GM19351 (cell line): ENCODE measurements around the gene RIBC2.

Experiments used
- ATAC-seq: cut with Tn5 transposase; IDR thresholded peaks from one replicate; pipeline ENCODE4 v1.9.1; 2021; ENCODE audit warnings: mild to moderate bottlenecking, moderate library complexity; ENCODE audit not compliant: unreplicated experiment

Gene RIBC2

DNA sequence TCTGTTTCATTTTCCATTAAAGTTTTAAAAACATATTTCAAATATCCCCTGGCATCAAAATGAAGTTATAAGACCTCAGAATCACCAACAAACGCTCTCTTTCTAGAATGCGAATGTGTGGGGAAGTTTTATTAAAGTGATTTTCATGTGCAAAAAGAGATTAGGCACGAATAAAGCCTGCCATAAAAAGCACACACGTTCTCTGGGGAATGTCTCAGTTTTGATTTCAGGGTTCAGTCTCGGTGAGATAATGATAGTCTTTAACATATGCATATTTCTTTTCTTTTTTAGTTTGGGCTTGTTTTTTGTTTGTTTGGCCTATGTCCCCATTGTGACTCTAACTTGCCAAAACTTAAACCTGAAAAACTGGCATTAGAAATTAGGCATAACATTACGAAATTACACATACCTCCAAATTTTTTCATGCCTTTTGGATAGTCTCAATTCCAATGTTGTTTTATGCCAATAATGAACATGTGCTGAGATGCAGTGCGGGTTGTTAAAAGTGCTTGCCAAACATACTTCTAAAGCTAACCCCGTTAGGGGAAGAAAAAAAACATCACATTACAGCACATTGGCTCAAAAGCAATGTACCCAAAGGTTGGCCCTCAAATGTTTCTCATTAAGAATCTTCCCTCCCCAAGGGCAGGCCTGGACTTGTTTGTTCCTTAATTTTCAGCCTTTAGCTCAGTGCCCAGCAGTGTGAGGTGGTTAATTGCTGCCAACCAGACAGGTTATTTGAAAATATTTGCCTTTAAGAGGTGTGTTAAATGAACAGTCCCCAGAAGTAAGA lies 56.0 kb downstream of the RIBC2 start:
- no peak for ATAC-seq

GRCh38 chr22:45470871-45471270 lies 57.4 kb downstream of the RIBC2 start:
- no peak for ATAC-seq

- no peak for ATAC-seq
Measured at GRCh38 chr22:45472426-45472825, 58.9 kb downstream of the RIBC2 start.

GRCh38 chr22:45473626-45474237 lies 60.2 kb downstream of the RIBC2 start:
- ATAC-seq, result no peak

DNA sequence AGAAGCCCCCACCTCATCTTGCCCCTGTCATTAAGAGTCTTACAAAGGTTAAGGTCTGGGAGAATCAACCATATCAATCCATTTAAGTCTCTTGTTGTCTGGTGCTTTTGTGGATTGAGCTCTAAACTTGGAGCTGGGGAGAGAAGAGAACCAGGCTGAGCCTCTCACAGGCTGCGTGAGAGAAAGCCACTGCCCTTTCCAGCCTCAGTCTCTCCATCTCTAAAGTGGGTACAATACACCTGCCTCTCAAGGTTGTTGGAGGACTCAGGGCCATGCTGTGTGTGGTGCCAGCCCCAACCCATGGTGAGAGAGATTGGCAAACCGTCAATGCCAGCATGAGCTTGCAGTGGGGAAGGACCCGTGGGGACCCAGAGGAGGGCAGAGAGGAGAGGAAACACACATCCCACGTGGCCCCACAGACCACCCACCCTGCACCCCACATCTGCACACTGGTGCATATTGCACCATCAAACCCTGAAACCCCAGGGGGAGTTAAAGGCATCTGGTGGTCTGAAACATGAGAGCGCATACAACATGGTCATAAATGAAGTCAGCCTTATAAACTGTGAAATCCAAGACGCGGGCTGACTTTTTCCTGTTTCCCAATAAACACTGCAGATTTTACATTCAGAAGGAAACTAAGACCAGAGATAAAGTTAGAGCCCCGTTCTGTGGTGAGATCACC lies 61.7 kb downstream of the RIBC2 start:
- ATAC-seq, result no peak

- ATAC-seq, result no peak
Measured at GRCh38 chr22:45475851-45476514, 62.5 kb downstream of the RIBC2 start.

DNA sequence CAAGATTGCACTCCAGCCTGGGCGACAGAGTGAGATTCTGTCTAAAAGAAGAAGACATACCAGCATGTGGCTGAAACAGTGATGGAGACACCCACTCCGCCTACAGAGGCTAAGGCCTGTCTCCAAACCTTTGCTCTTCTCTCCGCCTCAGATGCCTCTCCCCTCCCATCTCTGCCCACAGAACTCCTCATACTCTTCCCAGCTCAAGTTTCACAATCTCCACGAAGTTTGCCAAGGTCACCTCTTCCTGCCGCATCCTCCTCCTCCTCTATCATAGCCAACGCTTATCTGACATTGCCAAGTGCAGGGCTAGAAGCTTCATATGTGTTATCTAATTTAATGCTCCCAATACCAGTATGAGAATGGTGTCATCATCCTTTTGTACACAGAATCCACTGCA lies 63.3 kb downstream of the RIBC2 start:
- no peak for ATAC-seq

GRCh38 chr22:45477366-45478107 lies 64.0 kb downstream of the RIBC2 start:
- ATAC-seq, result no peak

DNA sequence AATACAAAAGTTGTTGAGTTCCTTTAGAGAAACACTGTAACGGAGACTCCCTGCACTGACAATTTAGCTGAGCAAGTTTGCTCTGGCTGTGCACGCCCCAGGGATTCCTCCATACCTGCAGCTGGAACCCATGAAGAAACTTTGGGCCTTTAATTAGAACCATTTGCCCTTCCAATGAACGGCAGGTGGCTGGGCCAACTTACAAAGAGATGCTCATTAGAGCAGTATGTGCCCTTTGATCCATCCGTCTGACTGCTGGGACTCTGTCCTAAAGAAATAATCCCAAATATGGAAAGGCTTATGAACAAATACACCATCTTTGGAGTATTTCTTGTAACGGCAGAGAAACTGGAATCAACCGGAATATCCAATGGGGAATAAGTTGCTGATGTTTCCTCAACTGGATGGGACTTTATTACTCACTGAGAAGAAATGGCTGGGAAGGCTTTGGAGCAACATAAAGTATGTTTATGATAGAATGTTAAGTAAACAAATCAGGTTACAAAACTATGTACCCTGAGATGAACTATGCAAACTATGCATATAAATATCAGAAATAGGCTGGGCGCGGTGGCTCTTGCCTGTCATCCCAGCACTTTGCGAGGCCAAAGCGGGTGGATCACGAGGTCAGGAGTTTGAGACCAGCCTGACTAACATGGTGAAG lies 64.7 kb downstream of the RIBC2 start:
- no peak for ATAC-seq

DNA sequence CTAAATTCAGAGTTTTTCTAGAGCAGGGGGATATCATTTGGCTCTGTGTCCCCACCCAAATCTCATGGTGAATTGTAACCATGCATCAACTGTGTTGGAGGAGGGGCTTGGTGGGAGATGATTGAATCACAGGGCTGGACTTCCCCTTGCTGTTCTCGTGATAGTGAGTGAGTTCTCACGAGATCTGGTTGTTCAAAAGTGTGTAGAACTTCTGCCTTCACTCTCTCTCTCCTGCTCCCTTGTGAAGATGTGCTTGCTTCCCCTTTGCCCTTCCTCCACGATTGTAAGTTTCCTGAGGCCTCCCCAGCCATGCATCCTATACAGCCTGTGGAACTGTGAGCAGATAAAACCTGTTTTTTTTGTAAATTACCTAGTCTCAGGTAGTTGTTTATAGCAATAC lies 67.2 kb downstream of the RIBC2 start:
- no peak for ATAC-seq

DNA sequence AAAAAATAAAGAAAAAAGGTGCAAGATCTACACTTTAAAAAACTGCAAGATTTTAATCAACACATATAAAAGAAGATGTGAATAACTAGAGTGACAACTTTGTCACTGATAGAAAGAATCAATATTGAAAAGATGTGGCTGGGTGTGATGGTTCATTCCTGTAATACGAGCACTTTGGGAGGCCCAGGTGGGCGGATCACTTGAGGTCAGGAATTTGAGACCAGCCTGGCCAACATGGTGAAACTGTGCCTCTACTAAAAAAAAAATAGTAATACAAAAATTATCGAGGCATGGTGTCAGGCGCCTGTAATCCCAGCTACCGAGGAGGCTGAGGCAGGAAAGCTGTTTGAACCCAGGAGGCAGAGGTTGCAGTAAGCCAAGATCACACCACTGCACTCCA lies 68.2 kb downstream of the RIBC2 start:
- ATAC-seq, result no peak
